Uterus (tissue), 4 donors: Measurements from ENCODE around the gene CCDC174. TPM values are rescaled to one million over a fixed set of nuclear protein-coding genes. Genes with fewer than 3 reads are reported as not detected.

Source experiments
- DNase-seq, 2 donors: peaks; one replicate each; pipeline ENCODE4 v3.0.0-alpha.2; 2019 to 2020
- H3K27ac ChIP-seq, 2 donors: fragments of 200-600 bp; sonication (generic); 1 replicate in 1 of 2; 2 replicates in 1 of 2; pipeline ENCODE4 v1.5.1; 2016 to 2018
- H3K27me3 ChIP-seq, 2 donors: fragments of 200-600 bp; sonication (generic); one replicate each; pipeline ENCODE4 v1.5.1; 2018 to 2019; ENCODE audit warnings: control low read depth in 1 of 2
- H3K36me3 ChIP-seq, 2 donors: fragments of 200-600 bp; sonication (generic); one replicate each; pipeline ENCODE4 v1.5.1; 2019; ENCODE audit warnings: control low read depth in 1 of 2
- H3K4me1 ChIP-seq, 2 donors: fragments of 200-600 bp; sonication (generic); one replicate each; pipeline ENCODE4 v1.5.1; 2018 to 2019; ENCODE audit warnings: control low read depth in 1 of 2
- H3K4me3 ChIP-seq, 2 donors: fragments of 200-600 bp; sonication (generic); 1 replicate in 1 of 2; 2 replicates in 1 of 2; pipeline ENCODE4 v1.5.1; 2018 to 2019; ENCODE audit warnings: mild to moderate bottlenecking in 1 of 2
- H3K9me3 ChIP-seq, 2 donors: fragments of 200-600 bp; sonication (generic); one replicate each; pipeline ENCODE4 v1.5.1; 2019; ENCODE audit warnings: control low read depth in 1 of 2
- CTCF ChIP-seq, 4 experiments: fragments of 200-600 bp in 2 of 4; fragments of 450-650 bp in 2 of 4; sonication (generic) in 2 of 4; IDR thresholded peaks; one replicate each; pipeline ENCODE4 v1.5.1; 2016 to 2019; ENCODE audit warnings: antibody characterized with exemption in 4 of 4, mild to moderate bottlenecking in 2 of 4, moderate library complexity in 1 of 4
- POLR2A ChIP-seq, 2 donors: fragments of 450-650 bp; IDR thresholded peaks; one replicate each; pipeline ENCODE4 v1.6.1; 2016; ENCODE audit warnings: antibody characterized with exemption in 2 of 2, mild to moderate bottlenecking in 1 of 2, moderate library complexity in 1 of 2
- intact Hi-C: fragments of 100-400 bp; cut with DNase I; formaldehyde crosslinking; loops from one replicate; pipeline ENCODE4 v1.15.1; 2023; ENCODE audit warnings: low total_unique reads
- total RNA-seq, 4 donors: library from RNA; depleted of rRNA in 3 of 4; stranded (reverse); fragments of >200 nt in 3 of 4; gene quantifications; one replicate each; pipeline versions ENCODE4 v1.1.0 to v1.2.4, GENCODE V29; 2014 to 2023
- donor health status: DM: yes; HTN: yes; CAD: no.

Gene CCDC174
- total RNA-seq, 4 donors from 2014 or later: 5.3 to 33.1 (median 14.4) TPM

DNA sequence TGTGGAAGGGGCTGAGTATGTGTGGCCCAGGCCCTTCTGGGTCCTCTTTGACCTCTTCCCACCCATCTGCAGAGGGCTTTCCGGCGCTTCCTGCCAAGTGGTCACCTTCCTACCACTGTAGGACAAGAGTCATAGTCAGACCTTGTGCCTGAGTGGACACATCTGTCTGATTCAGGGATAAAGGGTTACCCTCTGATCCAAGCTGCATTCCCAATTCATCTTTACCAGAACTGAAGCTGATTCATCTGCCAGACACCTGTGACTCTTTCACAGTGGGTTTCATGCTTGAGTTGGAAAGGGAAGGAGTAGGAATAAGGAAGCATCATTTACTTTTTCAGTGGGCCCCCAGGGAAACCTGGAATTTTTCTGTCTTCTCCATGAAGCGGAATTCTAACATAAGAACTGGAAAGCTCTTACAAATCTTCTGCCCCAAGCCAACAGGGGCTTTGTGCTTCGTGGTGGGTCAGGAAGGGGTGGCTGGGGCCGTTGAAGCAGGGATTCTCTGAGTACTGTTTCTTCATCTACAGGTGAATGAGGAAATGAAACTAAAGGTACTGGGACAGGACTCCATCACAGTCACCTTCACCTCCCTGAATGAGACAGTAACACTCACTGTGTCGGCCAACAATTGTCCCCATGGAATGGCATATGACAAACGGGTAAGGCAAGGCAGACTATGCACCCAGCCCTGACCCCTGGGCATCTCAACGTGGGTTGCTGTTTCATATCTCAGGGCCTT lies 69.7 kb downstream of the CCDC174 start:
- Histone ChIP-seq H3K36me3 (no peaks in the 10 kb centered on the region), H3K27me3 (no peaks in the 10 kb centered on the region), H3K9me3 (no peaks in the 10 kb centered on the region), H3K4me3 (no peak overlapping the region), H3K4me1 (peaks cover 0 to 6% of the 10 kb centered on the region in 2 donors), H3K27ac (no peak overlapping the region)
- intact Hi-C loops: no loop called here
- TF ChIP-seq POLR2A (IDR thresholded peaks at IDR 0.05): no peak
- TF ChIP-seq CTCF (IDR thresholded peaks at IDR 0.05): no peak
- DNase-seq: no peak

Other genes starting within 250 kb of the CCDC174 start
- 10 to 100 TPM; 15.9 to 37.5 (median 18.0) TPM for gene SLC6A6, start 249.2 kb upstream of the CCDC174 start, total RNA-seq
- 1 to 10 TPM in 3 of 4 donors, under 1 TPM in 1; 0.77 to 8.0 (median 2.1) TPM for gene GRIP2, start 111.4 kb upstream of the CCDC174 start, total RNA-seq
- gene C3orf20, start 23.4 kb downstream of the CCDC174 start, total RNA-seq: under 1 TPM in 2 of 4 donors, not detected in 2; 0.07 to 0.73 TPM
- gene FGD5, start 167.2 kb downstream of the CCDC174 start, total RNA-seq: 10 to 100 TPM in 3 of 4 donors, 1 to 10 TPM in 1; 10.0 to 66.8 (median 19.2) TPM